Osteoblast (primary cell): ENCODE measurements around the gene PTPRN2. TPM values are rescaled to one million over a fixed set of nuclear protein-coding genes. Genes with fewer than 3 reads are reported as not detected.
A peak's percentile ranks its signal among the peaks of the same experiment; 100 is the strongest.

Experiments
- DNase-seq: peaks from one replicate; pipeline ENCODE4 v3.0.0; 2011; ENCODE audit warnings: low spot score, mixed read lengths; ENCODE audit not compliant: insufficient read length; ENCODE audit errors: missing footprints
- H2AFZ ChIP-seq: 2 replicates; pipeline ENCODE4 v1.6.0; 2011; ENCODE audit warnings: mild to moderate bottlenecking, low read length
- H3K27ac ChIP-seq: 2 replicates; pipeline ENCODE4 v1.5.1; 2011; ENCODE audit warnings: mild to moderate bottlenecking, low read depth, low read length, moderate library complexity
- H3K27me3 ChIP-seq: 2 replicates; pipeline ENCODE4 v1.6.0; 2012; ENCODE audit warnings: mild to moderate bottlenecking, control low read depth, inconsistent platforms, low read length, moderate library complexity; ENCODE audit not compliant: insufficient read depth
- H3K36me3 ChIP-seq: 2 replicates; pipeline ENCODE4 v1.5.1; 2011; ENCODE audit warnings: mild to moderate bottlenecking, low read length, control low read depth, moderate library complexity; ENCODE audit not compliant: insufficient read depth
- H3K4me1 ChIP-seq: 2 replicates; pipeline ENCODE4 v1.5.1; 2011; ENCODE audit warnings: mild to moderate bottlenecking, low read length, control low read depth, moderate library complexity; ENCODE audit not compliant: insufficient read depth
- H3K4me2 ChIP-seq: 2 replicates; pipeline ENCODE4 v1.6.0; 2011; ENCODE audit warnings: mild to moderate bottlenecking, low read length; ENCODE audit not compliant: insufficient read depth
- H3K4me3 ChIP-seq: fragments of 200-600 bp; sonication (generic); 3 replicates; pipeline ENCODE4 v1.5.1; 2012; ENCODE audit warnings: mild to moderate bottlenecking, low read length, inconsistent platforms; ENCODE audit not compliant: insufficient read depth
- H3K79me2 ChIP-seq: 2 replicates; pipeline ENCODE4 v1.6.0; 2012; ENCODE audit warnings: mild to moderate bottlenecking, low read length, control low read depth, inconsistent platforms; ENCODE audit not compliant: insufficient read depth
- H3K9me3 ChIP-seq: 2 replicates; pipeline ENCODE4 v1.5.1; 2011; ENCODE audit warnings: low read depth, low read length, control low read depth
- H4K20me1 ChIP-seq: 2 replicates; pipeline ENCODE4 v1.6.0; 2012; ENCODE audit warnings: mild to moderate bottlenecking, low read length, control low read depth; ENCODE audit not compliant: insufficient read depth
- total RNA-seq: library from RNA; depleted of rRNA; stranded (reverse); fragments of >200 nt; gene quantifications from 2 replicates; pipeline ENCODE4 v1.2.3, GENCODE V29; 2012
- TF ChIP-seq, protein P1 (sequence below): IDR thresholded peaks from 2 replicates; pipeline ENCODE4 v1.5.1; 2011; ENCODE audit warnings: mild to moderate bottlenecking, low read depth, low read length, moderate library complexity; ENCODE audit errors: extremely low read depth

Gene PTPRN2
- total RNA-seq, 1 donor, result 0.36 TPM

DNA sequence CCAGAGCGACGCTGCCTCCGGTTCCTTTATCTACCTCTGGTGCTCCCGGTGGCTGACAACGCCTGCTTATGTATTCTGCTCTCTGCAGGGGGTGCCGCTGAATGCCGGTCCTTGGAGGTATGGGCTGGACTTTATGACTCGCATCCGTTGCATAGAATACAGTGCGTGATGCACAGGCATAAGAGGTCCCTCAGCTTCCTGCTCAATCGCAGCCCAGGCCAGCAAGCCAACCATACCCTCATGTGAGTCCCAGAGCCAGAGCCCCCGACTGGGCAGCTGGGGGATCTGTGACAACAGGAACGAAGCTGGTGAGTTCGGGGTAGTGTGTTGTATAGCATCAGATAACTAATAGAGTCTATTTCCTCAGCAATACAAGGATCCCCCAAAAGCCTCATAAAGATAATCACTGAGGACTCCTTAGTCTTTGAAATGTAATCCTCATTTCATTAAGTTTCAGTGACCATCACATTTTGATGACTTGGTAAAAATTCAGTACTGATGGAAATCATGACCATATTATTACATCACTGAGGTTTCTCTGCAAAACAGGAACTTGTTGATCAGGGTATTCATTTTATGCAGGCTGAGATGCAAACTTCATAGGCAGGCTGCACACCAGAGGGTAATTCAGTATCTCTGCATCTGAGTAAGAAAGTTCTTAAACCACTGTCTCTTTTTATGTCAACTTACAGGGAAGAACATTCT lies 607.8 kb downstream of the PTPRN2 start:
- Histone ChIP-seq H3K9me3 (no peaks in the 10 kb centered on the region), H3K27me3 (no peaks in the 10 kb centered on the region), H4K20me1 (no peaks in the 10 kb centered on the region), H3K4me3 (no peak overlapping the region), H3K79me2 (no peaks in the 10 kb centered on the region), H3K4me2 (no peak overlapping the region), H3K36me3 (no peaks in the 10 kb centered on the region), H2AFZ (no peak overlapping the region), H3K27ac (no peak overlapping the region), H3K4me1 (no peaks in the 10 kb centered on the region)
- DNase-seq, result peak; percentile 29
- TF ChIP-seq, protein P1, sequence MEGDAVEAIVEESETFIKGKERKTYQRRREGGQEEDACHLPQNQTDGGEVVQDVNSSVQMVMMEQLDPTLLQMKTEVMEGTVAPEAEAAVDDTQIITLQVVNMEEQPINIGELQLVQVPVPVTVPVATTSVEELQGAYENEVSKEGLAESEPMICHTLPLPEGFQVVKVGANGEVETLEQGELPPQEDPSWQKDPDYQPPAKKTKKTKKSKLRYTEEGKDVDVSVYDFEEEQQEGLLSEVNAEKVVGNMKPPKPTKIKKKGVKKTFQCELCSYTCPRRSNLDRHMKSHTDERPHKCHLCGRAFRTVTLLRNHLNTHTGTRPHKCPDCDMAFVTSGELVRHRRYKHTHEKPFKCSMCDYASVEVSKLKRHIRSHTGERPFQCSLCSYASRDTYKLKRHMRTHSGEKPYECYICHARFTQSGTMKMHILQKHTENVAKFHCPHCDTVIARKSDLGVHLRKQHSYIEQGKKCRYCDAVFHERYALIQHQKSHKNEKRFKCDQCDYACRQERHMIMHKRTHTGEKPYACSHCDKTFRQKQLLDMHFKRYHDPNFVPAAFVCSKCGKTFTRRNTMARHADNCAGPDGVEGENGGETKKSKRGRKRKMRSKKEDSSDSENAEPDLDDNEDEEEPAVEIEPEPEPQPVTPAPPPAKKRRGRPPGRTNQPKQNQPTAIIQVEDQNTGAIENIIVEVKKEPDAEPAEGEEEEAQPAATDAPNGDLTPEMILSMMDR, result no peak

DNA sequence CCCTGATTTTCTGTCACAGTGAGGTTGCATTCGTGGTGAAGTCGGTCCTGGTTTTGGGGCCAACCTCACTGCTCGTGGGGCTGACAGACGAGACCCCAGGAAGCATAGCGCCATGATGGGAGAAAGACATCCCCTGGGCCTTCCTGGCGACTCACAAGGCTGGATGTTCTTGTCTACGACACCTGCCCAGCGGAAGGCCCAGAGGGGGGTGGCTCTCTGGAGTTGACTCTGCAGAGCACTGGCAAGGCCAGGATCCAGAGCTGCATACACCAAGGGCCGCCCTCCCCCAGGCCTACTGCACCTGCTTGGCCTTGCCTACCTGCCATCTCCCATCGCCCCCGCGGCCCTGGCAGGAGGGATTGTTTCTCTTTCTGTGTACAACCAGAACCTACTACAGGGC lies 608.9 kb downstream of the PTPRN2 start:
- no peaks in the 10 kb centered on the region for H3K36me3 ChIP-seq
- H2AFZ ChIP-seq, result no peak overlapping the region
- H3K4me2 ChIP-seq, result no peak overlapping the region

DNA sequence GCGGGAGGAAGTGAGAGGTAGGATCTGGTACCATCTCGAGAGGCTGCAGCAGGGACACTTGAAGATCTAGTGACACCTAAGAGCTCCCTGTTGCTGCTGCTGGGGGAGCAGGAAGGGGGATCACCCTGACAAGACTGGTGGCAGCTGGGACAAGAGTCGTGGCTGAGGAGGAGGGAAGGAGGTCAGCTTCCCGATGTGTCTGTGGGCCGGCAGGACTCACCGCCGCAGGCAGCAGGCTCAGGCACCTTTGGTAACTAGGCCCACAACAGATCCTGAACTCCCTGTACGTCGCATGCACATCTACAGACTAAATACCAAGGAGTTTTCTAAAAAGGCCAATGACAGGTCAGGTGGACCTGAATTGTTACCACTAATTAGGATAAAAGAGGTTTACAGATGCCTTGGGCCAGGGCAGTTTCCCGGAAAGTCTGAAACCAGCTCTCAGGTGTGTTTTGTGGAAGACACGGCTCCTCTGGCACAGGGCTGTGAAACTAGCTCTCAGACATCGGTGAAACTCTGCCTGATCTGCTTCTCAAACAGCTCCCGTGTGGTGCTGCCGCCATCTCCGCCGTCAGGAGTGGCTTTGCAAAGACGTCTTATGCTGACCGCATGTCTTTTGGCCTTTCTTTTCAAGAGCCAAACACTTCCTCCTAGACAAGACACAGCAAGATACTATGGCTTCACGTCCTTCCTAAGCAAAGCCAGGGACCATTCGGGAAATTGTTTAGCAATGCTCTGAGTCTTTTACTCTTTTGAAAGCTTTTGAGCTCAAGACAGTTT lies 609.7 kb downstream of the PTPRN2 start:
- no peaks in the 10 kb centered on the region for H3K36me3 ChIP-seq
- no peaks in the 10 kb centered on the region for H3K27me3 ChIP-seq
- DNase-seq, result peak; percentile 48
- TF ChIP-seq, protein P1, result no peak
- no peak overlapping the region for H3K27ac ChIP-seq
- H2AFZ ChIP-seq, result no peak overlapping the region
- no peaks in the 10 kb centered on the region for H4K20me1 ChIP-seq
- H3K4me3 ChIP-seq, result no peak overlapping the region
- no peaks in the 10 kb centered on the region for H3K9me3 ChIP-seq
- H3K4me2 ChIP-seq, result no peak overlapping the region
- H3K79me2 ChIP-seq, result no peaks in the 10 kb centered on the region
- H3K4me1 ChIP-seq, result no peaks in the 10 kb centered on the region

More for the DNA sequence above, 608.9 kb downstream of the PTPRN2 start:
- DNase-seq, result peak; percentile 45
- Histone ChIP-seq H3K27ac (no peak overlapping the region), H3K4me1 (no peaks in the 10 kb centered on the region), H3K79me2 (no peaks in the 10 kb centered on the region), H3K27me3 (no peaks in the 10 kb centered on the region), H4K20me1 (no peaks in the 10 kb centered on the region), H3K9me3 (no peaks in the 10 kb centered on the region), H3K4me3 (no peak overlapping the region)
- TF ChIP-seq, protein P1, result no peak

DNA sequence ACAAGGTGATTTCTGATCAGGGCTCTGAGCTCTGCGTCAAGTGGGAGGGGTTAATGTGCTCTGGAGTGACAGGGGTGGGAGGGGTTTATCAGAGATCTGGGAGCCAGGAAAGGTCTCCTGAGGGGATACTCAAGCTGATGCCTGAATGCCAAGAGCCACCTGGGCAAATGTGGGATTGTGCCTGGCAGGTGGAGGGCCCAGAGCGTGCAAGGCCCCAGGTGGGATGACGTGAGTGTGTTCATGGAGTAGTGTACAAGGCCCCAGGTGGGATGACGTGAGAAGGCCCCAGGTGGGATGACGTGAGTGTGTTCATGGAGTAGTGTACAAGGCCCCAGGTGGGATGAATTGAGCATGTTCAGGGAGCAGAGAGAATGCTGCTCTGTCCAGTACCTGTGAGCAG lies 610.3 kb downstream of the PTPRN2 start:
- no peak overlapping the region for H3K27ac ChIP-seq
- H2AFZ ChIP-seq, result no peak overlapping the region
- no peaks in the 10 kb centered on the region for H3K27me3 ChIP-seq
- H3K4me1 ChIP-seq, result no peaks in the 10 kb centered on the region
- H3K79me2 ChIP-seq, result no peaks in the 10 kb centered on the region
- no peak overlapping the region for H3K4me2 ChIP-seq
- no peaks in the 10 kb centered on the region for H3K9me3 ChIP-seq
- no peaks in the 10 kb centered on the region for H4K20me1 ChIP-seq
- H3K36me3 ChIP-seq, result no peaks in the 10 kb centered on the region
- DNase-seq, result peak; percentile 31
- H3K4me3 ChIP-seq, result no peak overlapping the region
- TF ChIP-seq, protein P1, result no peak
